RCC 7860 (cell line): ENCODE measurements around the gene PLPPR4.
A peak's percentile ranks its signal among the peaks of the same experiment; 100 is the strongest.
"Not testable (repeated sequence)": the region's sequence is repeated elsewhere in the genome, so short reads cannot be mapped to it uniquely, and the experiment has no call there.

ENCODE experiments used
- DNase-seq: peaks from one replicate; pipeline ENCODE4 v3.0.0-alpha.2; 2015; ENCODE audit warnings: low spot score
- FAIRE-seq: peaks from 2 replicates; lab custom pipeline; 2012; peaks lifted over from hg19 to GRCh38; lab: Jason Lieb, UNC

The PLPPR4 gene

DNA sequence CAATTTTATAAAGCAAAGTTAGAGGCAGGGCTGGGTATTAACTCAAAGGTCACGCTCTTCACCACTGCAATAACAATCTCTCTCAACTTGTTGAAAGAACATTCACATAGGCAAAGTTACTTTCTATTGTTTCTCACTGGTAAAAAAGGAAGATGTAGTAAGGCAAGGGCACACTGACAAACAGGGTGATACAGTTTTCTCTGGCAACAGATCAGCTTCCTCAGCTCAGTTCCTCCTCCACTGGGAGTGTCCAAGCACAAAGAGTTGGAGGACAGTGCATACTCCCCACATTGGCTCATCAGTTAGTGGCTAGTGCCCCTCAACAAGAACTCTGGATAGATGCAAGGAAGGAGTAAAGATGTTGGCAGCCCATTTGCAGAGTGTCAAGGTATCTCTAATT, 3.7 kb downstream of the PLPPR4 start:
- DNase-seq (no peak), FAIRE-seq (no peak)

DNA sequence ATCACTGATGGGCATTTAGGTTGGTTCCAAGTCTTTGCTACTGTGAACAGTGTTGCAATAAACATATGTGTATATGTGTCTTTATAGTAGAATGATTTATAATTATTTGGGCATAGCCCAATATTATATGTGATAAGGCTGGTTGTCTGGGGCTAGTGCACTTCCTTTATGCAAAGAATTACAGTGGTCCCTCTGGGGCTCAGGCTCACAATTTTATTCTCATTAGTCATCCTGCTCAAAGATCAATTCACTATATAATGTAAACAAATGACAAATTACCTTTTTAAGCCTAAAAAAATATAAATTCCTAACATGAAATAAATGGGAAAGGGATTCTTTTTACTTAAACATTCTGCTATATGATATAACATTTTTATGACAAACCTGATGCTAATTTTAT, 5.0 kb downstream of the PLPPR4 start:
- FAIRE-seq (no peak), DNase-seq (no peak)

DNA sequence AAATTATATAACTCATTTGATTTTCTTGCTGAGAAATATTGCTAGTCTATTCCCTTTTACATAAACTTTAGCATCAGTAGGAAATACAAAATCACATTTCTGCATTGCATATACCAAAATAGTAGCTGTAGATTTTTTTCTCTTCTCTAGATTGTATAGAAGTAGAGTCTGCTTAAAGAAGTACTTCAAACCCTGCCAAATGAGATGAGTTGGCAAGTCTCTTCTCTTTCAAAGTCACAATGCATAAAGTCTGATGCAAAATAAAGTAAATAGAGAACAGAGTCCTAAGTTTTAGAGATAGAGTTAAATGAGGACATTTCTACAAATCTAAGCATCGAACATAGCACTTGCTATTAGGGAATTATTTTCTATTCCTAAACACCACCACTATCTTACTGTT, 6.4 kb downstream of the PLPPR4 start:
- FAIRE-seq (no peak), DNase-seq (no peak)

DNA sequence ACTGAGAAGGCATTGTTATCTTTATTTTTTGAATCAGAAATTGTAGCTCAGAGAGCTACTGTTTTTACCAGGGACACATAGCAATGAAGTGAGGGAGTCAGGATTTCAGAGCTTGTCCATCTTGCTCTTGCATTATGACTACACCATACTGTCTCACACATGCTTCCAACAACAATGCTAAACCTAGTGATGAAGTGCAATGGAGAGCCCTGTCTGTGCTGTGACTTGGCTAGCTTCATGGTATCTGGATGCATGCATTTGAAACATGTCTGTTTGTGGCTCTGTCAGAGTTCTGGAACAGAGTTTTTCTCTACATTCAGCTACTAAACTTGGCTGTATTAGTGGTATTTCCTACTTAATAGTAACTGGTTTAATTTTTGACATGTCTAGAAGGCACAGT, 7.0 kb downstream of the PLPPR4 start:
- DNase-seq (no peak), FAIRE-seq (no peak)

DNA sequence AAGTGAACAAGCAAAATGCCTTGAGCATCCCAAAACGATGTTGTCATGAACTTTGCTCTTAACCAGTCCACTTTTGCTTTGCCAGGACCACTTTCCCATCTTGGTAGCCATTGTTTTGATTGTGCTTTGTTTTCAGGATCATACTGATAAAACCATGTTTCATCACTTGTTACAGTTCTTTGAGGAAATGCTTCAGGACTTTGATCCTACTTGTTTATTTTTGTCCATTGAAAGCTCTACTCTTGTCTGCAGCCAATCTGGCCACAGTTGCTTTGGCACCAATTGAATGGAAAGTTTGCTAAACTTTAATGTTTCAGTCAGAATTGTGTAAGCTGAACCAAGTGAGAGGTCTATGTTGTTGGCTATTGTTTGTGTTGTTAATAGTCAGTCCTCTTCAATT, 12.8 kb downstream of the PLPPR4 start:
- FAIRE-seq (no peak), DNase-seq (no peak)

DNA sequence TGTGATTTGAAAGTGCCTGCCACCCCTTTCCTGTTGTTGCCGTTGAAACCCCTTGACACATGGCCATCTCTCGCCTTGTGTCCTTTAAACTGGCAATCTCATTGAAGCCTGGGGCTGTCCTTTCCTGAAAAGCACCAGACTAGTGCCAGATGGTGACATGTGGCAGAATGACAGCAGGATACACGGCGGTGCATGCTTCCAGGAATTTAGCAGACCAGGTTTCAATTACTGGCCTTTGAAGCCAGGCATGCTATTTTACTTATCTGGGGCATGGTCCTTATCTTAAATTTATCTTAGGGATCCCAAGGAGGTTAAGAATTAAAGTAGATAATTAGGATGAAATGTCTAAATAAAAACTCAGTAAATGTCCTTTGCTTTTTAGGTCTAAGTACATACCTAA, 15.2 kb downstream of the PLPPR4 start:
- no peak for FAIRE-seq
- DNase-seq: no peak

DNA sequence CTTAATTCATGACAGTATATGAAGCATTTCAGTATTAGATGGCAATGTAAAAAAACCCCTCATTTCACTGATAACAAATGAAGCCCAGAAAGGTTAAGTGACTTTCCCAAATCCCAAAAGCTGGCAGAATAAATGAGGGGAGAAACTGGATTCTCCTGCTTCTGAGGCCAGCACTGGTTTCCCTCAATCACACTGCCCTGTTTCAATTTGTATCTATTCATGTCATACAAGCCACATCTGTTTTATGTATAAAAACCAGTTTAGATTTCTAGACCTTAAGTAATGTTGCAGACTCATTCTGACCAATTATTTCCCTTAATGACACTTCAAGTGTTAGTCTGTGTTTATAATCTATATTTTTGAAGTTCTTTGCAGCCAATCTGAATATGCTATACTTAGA, 16.8 kb downstream of the PLPPR4 start:
- FAIRE-seq (no peak), DNase-seq (no peak)

DNA sequence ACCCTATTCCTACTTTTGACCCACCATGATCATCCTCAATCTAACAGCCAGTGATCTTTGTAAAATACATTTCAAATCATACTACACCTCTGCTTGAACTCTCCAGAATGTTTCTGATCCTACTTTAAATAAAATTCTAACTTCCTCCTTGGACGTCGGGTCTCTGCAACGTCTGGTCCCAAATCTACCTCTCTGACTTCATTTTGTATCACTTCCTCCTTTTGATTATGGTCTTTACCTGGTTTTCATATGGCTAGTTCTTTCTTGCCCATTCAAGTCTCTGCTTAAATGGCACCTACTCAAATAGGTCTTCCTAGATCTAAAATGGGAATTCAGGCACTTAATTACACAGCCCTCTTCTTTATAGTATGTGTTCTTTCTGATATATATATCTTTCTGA, 18.2 kb downstream of the PLPPR4 start:
- FAIRE-seq (no peak), DNase-seq (no peak)

DNA sequence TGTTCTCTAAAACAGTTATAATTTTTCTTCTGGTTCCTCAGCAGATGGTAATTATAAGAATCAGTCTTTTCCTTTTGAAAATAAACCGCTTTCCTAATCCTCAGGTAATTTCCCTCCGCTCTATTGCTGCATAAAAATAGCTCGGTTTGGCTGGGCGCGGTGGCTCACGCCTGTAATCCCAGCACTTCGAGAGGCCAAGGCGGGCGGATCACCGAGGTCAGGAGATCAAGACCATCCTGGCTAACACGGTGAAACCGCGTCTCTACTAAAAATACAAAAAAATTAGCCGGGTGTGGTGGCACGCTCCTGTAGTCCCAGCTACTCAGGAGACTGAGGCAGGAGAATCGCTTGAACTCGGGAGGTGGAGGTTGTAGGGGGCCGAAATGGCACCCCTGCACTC, 19.2 kb downstream of the PLPPR4 start:
- DNase-seq, FAIRE-seq: not testable (repeated sequence)

DNA sequence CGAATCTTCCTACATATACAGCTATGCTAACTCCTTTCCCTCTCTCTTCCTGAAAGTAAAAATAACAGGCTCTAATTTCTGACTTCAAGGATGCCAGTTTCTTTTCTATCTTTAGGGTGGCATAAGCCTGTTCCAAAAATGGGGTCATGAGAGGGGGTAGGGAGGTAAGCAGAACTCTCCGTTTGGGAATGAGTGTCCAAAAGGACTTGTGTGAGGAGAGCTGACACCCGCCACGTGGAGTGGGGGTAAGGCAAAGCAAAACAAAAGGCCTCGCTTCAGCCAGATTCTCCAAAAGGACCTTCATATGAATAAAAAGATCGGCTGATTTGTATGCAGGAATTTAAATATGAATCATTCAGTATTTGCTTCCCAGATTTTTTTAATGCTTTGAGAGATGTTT, 28.6 kb downstream of the PLPPR4 start:
- FAIRE-seq (no peak), DNase-seq (no peak)

DNA sequence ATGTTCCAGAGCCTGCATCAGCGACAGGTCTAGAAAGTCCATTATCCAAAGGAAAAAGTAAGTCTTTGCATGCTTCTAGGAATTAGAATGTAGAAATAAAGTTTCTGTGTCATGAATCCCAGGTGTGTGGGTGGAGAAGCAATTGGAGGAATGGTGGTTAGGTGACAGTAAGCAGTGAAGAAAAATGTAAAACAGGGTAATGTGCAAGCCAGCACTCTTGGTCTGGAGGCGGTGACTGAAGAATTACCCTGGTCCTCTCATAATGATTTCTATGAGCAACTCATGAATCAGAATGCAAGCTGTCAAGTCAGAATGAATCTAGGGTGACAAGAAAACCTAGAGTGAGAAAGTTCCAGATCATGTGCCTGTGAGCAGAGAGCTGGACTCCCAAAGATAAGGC, 33.6 kb downstream of the PLPPR4 start:
- FAIRE-seq (no peak), DNase-seq (no peak)

DNA sequence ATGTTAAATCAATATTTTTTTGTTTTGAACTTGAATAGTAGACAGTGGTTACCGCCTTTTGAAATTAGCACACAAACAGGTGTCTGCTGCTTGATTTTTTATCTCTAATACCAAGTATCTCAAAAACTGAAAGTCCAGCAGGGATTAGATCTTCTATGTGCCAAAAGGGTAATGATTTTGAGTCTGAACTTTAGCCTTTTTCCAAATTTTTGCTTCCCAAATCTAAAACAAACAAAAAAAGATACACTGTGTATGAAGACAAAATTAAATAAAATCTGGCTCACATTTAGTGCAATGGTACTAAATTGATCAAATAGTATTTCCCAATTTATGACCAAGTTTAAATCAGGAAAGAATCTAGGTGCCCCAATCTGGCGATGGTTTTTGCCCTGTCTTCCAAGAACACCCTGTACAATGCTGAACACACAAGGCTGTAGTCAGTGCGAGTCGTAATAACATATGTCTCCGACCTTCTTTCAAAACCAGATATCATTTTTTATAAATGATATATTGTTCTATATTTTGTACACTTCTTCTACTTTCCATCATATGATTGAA, 40.5 kb downstream of the PLPPR4 start:
- no peak for FAIRE-seq

DNA sequence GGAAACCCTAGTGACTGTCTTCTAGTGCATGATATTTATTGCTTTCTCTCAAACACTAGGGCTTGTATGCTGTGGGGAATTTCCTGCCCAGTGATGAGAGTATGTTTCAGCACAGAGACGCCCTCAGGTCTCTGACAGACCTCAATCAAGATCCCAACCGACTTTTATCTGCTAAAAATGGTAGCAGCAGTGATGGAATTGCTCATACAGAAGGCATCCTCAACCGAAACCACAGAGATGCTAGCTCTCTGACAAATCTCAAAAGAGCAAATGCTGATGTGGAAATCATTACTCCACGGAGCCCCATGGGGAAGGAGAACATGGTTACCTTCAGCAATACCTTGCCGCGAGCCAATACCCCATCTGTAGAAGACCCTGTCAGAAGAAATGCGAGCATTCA, 41.3 kb downstream of the PLPPR4 start:
- FAIRE-seq: no peak

More for the DNA sequence above, 40.5 kb downstream of the PLPPR4 start:
- no peak for DNase-seq

DNA sequence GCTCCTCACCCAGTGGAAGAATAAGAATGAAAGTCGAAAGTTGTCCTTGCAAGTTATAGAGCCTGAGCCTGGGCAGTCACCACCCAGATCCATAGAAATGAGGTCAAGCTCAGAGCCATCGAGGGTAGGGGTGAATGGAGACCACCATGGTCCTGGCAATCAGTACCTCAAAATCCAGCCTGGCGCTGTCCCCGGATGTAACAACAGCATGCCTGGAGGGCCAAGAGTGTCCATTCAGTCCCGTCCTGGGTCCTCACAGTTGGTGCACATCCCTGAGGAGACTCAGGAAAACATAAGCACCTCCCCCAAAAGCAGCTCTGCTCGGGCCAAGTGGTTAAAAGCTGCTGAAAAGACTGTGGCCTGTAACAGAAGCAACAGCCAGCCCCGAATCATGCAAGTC, 41.8 kb downstream of the PLPPR4 start:
- DNase-seq: no peak
- FAIRE-seq: no peak

More for the DNA sequence above, 41.3 kb downstream of the PLPPR4 start:
- peak; percentile 16 for DNase-seq

DNA sequence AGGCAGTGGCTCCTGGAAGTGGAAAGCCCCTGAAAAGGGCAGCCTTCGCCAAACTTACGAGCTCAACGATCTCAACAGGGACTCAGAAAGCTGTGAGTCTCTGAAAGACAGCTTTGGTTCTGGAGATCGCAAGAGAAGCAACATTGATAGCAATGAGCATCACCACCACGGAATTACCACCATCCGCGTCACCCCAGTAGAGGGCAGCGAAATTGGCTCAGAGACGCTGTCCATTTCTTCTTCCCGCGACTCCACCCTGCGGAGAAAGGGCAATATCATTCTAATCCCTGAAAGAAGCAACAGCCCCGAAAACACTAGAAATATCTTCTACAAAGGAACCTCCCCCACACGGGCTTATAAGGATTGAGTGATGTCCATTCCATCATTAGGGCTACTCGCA, 42.4 kb downstream of the PLPPR4 start:
- FAIRE-seq (no peak), DNase-seq (no peak)

DNA sequence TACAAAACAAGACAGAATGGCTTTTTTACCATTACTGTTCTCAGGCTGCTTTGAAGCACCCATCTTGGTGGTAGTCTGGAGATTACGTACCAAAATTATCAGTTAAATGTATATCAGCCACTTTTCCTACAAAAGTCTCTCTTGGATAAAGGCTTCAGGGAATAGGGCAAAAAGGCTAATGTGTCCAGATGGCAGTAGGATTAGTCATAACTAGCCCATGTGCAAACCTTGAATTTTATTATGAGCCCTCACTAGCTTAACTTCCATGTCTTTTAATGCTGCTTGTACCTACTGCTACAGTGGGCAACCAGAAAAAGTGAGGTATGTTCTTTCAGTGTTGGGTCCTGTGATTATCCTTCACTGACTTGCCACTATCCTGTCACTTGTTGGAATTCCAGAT, 51.0 kb downstream of the PLPPR4 start:
- FAIRE-seq (no peak), DNase-seq (no peak)

DNA sequence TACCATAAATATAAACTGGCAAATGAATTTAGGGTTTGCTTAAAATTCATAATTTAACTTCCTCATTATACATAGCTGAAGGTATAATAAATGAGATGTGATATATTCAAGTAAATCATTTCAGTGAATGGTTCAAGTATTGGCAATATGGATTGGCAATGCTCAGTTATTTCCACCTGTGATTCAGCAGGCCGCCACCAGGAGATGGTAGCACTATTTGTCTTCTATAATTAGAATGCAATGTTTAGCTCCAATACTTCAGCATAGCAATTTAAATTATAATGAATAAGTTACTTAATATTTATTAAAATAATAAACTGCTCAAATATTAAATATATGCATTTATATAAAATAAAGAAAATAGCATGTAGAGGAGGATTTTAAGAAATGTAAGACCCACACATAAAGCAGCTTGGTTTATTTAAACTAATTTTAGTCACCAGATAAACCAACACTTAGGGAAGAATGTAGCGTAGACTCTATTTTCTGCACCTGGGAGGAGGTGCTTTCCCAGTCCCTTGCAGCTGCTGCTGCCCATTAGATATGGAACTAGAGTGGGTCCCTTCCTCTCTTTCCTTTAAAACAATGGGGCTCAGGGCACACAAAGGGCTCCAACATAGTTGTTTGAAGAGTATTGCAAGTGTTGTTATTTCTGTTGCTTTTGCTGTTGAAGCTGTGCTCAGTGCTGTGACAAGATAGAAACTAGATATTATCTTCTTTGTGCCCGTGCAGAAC, 62.1 kb downstream of the PLPPR4 start:
- no peak for DNase-seq
- no peak for FAIRE-seq

DNA sequence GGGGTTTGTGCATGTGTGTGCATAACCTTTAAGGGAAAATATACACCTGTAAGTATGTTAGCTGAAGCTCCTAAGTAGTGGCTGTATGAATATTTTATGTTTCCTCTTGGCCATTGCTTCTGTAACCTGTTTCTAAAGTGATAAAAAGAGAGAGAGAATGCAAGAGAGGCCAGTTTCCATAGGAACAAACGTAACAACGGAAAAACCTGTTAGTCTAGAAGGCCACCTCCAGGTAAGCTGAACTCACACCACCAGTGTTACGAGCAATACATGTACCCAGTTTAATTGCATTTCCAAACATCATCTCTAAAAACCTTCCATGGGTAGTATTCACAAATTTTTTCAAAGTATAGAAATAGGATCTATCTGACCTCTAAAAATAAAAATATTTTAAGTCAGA, 63.1 kb downstream of the PLPPR4 start:
- FAIRE-seq: no peak
- DNase-seq: no peak

DNA sequence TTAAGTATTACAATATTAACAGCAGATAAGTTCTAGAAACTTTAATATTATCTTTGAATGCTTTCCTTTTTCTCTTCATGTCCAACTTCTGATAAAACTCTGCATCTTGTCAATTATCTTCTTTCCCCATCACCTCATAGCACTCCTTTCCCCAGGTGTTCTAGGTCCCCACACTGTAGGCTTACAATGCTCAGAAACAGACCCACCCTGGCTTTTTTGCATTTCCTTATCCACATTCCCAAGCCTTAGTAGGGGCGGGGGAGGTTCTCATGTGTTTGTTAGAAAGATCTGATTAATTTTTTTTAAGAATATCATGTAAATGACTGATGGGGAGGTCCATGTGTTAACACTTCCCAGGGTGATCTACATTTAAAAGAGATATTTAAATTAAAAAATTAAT, 63.9 kb downstream of the PLPPR4 start:
- FAIRE-seq: no peak
- DNase-seq: no peak

DNA sequence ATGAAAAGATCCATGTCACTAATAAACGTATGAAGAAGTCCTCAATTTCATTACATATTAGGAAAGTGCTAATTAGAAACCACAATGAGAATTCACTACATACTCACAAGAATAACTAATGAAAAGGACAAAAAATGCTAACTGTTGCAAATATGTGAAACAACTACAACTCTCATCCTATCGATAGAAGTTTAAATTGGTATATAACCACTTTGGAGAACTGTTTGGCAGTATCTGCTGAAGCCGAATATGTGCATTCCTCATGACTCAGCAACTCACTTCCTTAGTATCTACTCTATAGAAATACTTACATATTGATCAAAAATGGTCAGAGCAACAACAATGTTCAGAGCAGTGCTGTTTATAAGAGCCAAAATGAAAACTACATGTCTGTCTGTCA, 66.8 kb downstream of the PLPPR4 start:
- no peak for DNase-seq
- FAIRE-seq: no peak

DNA sequence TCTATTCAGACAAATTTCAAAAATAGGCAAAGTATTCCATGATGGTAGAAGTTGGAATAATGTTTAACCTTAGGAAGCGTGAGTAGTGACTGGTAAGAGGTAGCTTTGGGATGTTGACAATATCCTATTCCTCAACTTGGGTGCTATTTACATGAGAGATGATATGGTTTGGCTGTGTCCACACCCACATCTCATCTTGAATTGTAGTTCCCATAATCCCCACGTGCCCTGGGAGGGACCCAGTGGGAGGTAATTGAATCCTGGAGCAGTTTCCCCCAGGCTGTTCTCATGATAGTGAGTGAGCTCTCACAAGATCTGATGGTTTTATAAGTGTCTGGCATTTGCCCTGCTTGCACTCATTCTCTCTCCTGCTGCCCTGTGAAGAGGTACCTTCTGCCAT, 67.3 kb downstream of the PLPPR4 start:
- no peak for DNase-seq
- FAIRE-seq: no peak

DNA sequence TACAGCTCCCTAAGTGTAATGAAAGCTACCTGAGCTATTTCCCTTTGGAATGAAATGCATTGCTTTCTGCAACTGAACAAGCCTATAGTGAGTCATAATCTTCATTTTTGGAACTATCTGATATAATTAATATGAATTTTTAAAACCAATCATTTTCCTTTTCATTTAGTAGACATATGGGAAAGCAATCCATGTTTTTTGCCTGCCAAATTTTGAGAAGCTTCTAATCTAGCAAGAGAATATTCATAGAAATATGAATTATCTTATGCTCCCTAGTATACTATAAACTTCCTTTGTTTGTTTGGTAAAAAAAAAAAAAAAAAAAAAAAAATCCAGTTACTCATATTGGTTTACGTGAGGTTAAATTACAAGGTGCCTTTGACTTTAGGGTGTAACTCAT, 68.3 kb downstream of the PLPPR4 start:
- FAIRE-seq: no peak
- DNase-seq: no peak

DNA sequence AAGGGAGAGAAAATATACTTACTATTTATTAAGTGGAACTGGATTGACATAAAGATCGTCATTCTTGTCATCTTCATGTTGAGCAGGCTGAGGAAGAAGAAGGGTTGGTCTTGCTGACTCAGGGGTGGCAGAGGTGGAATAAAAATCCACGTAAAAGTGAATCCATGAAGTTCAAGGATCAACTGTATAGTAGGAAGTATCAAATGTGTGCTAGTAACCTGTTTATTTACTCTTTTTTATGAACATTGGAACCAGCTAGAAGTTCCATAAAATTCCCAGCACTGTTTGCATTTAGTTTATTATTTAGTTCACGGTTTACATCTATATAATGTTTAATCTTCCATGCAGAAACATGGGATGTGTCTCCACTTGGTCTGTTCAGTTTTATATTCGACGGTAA, 70.7 kb downstream of the PLPPR4 start:
- no peak for FAIRE-seq
- DNase-seq: no peak
